HEK293T (cell line): Measurements from ENCODE around the gene MSLN.

Source experiments
- BHLHE40 ChIP-seq: fragments of 450-650 bp; IDR thresholded peaks from 2 replicates; pipeline ENCODE4 v1.6.1; 2016; ENCODE audit warnings: mild to moderate bottlenecking, moderate library complexity, borderline replicate concordance
- ELF4 ChIP-seq: fragments of 450-650 bp; IDR thresholded peaks from 2 replicates; pipeline ENCODE4 v1.6.1; 2017; ENCODE audit warnings: antibody characterized with exemption
- FOXA1 ChIP-seq: fragments of 450-650 bp; IDR thresholded peaks from 2 replicates; pipeline ENCODE4 v1.6.1; 2016; ENCODE audit warnings: mild to moderate bottlenecking
- FOXK2 ChIP-seq: fragments of 450-650 bp; IDR thresholded peaks from 2 replicates; pipeline ENCODE4 v1.6.1; 2016; ENCODE audit warnings: mild to moderate bottlenecking
- FOXM1 ChIP-seq: fragments of 450-650 bp; IDR thresholded peaks from 2 replicates; pipeline ENCODE4 v1.6.1; 2017; ENCODE audit warnings: mild to moderate bottlenecking, borderline replicate concordance
- HDGF ChIP-seq: fragments of 450-650 bp; IDR thresholded peaks from 2 replicates; pipeline ENCODE4 v1.6.1; 2017; ENCODE audit warnings: antibody characterized with exemption, borderline replicate concordance
- LEF1 ChIP-seq: fragments of 450-650 bp; IDR thresholded peaks from 2 replicates; pipeline ENCODE4 v1.6.1; 2017; ENCODE audit warnings: mild to moderate bottlenecking, borderline replicate concordance
- NFRKB ChIP-seq: fragments of 450-650 bp; IDR thresholded peaks from 2 replicates; pipeline ENCODE4 v1.6.1; 2016; ENCODE audit warnings: mild to moderate bottlenecking, moderate library complexity
- PKNOX1 ChIP-seq: fragments of 450-650 bp; IDR thresholded peaks from 2 replicates; pipeline ENCODE4 v1.6.1; 2016
- SP1 ChIP-seq: fragments of 450-650 bp; IDR thresholded peaks from 2 replicates; pipeline ENCODE4 v1.6.1; 2017
- SUZ12 ChIP-seq: fragments of 450-650 bp; IDR thresholded peaks from 2 replicates; pipeline ENCODE4 v1.6.1; 2016; ENCODE audit warnings: mild to moderate bottlenecking
- TARDBP ChIP-seq: fragments of 450-650 bp; IDR thresholded peaks from 2 replicates; pipeline ENCODE4 v1.6.1; 2016
- ZNF384 ChIP-seq: fragments of 450-650 bp; IDR thresholded peaks from 2 replicates; pipeline ENCODE4 v1.6.1; 2016

- no peak for TF ChIP-seq FOXA1
- TF ChIP-seq PKNOX1 = no peak
- TF ChIP-seq SP1 = no peak
- TF ChIP-seq BHLHE40 = no peak
- TF ChIP-seq FOXK2 = no peak
- TF ChIP-seq TARDBP = no peak
- no peak for TF ChIP-seq ZNF384
- no peak for TF ChIP-seq HDGF
- no peak for TF ChIP-seq ELF4
- TF ChIP-seq FOXM1 = no peak
- no peak for TF ChIP-seq LEF1
- TF ChIP-seq NFRKB = no peak
- TF ChIP-seq SUZ12 = no peak
Observed at GRCh38 chr16:716768-717325, 43.7 kb upstream of the MSLN start.
